T-cell (primary cell): Measurements from ENCODE around the gene LYRM1. TPM values are rescaled to one million over a fixed set of nuclear protein-coding genes. Genes with fewer than 3 reads are reported as not detected.
"Not testable (repeated sequence)": the region's sequence is repeated elsewhere in the genome, so short reads cannot be mapped to it uniquely, and the experiment has no call there.

Source experiments
- ATAC-seq, 4 experiments: fragments of 200-7000 bp in 3 of 4; fragments of 150-1000 bp in 1 of 4; cut with Tn5 transposase; replicated peaks in 1 of 4; 1 replicate in 3 of 4; 2 replicates in 1 of 4; pipeline ENCODE4 v1.10.0; 2021; ENCODE audit warnings: moderate library complexity in 3 of 4, mild to moderate bottlenecking in 2 of 4, moderate number of reproducible peaks in 1 of 4
- CTCF ChIA-PET, 2 donors: fragments of 300-600 bp; sonication (Branson Sonifier 250); formaldehyde crosslinking; loops; one replicate each; lab custom pipeline; 2022; ENCODE audit warnings: antibody characterized with exemption in 2 of 2; lab: Charles Lee
- POLR2A ChIA-PET, 2 donors: fragments of 300-600 bp; sonication (Branson Sonifier 250); formaldehyde crosslinking; loops; one replicate each; lab custom pipeline; 2022; ENCODE audit warnings: antibody characterized with exemption in 2 of 2; lab: Charles Lee
- DNase-seq, 35 experiments: peaks; one replicate each; pipeline versions ENCODE4 v3.0.0 to v3.0.0-alpha.2; 2013 to 2023
- H3K27ac ChIP-seq: one replicate; pipeline ENCODE4 v1.5.1; 2013; ENCODE audit warnings: low read length
- H3K27me3 ChIP-seq, 2 experiments: replicated peaks in 1 of 2; 1 replicate in 1 of 2; 2 replicates in 1 of 2; pipeline versions ENCODE4 v1.6.1 to v1.7.0; 2013; ENCODE audit warnings: low read length in 1 of 2, mixed read lengths in 1 of 2; ENCODE audit not compliant: control insufficient read depth in 2 of 2, insufficient read depth in 2 of 2; ENCODE audit errors: extremely low read depth in 1 of 2
- H3K36me3 ChIP-seq, 2 donors: 1 replicate in 1 of 2; 2 replicates in 1 of 2; pipeline versions ENCODE4 v1.6.1 to v1.7.0; 2013; ENCODE audit warnings: low read length in 1 of 2; ENCODE audit not compliant: control insufficient read depth in 2 of 2, insufficient read depth in 1 of 2; ENCODE audit errors: extremely low read depth in 1 of 2
- H3K4me1 ChIP-seq, 2 experiments: 1 replicate in 1 of 2; 2 replicates in 1 of 2; pipeline versions ENCODE4 v1.6.1 to v1.7.0; 2013; ENCODE audit warnings: low read length in 2 of 2, mixed read lengths in 1 of 2; ENCODE audit not compliant: insufficient read depth in 2 of 2, control insufficient read depth in 1 of 2; ENCODE audit errors: extremely low read depth in 1 of 2
- H3K4me3 ChIP-seq, 2 donors: 1 replicate in 1 of 2; 2 replicates in 1 of 2; pipeline versions ENCODE4 v1.5.1 to v1.7.0; 2013; ENCODE audit warnings: mild to moderate bottlenecking in 2 of 2, low read length in 1 of 2, moderate library complexity in 1 of 2; ENCODE audit not compliant: control insufficient read depth in 1 of 2; ENCODE audit errors: extremely low read depth in 1 of 2
- H3K9me3 ChIP-seq: 2 replicates; pipeline ENCODE4 v1.7.0; 2013
- H3K27ac Mint-ChIP-seq, 2 donors: one replicate each; pipeline ENCODE4 v1.8.0; 2020 to 2021; ENCODE audit warnings: mild to moderate bottlenecking in 2 of 2, mixed read lengths in 2 of 2
- H3K27me3 Mint-ChIP-seq, 2 donors: one replicate each; pipeline ENCODE4 v1.8.0; 2021 to 2022; ENCODE audit warnings: mixed read lengths in 2 of 2
- H3K36me3 Mint-ChIP-seq: one replicate; pipeline ENCODE4 v1.8.0; 2021; ENCODE audit warnings: mixed read lengths
- H3K4me1 Mint-ChIP-seq, 3 donors: one replicate each; pipeline ENCODE4 v1.8.0; 2020 to 2022; ENCODE audit warnings: mixed read lengths in 3 of 3, mild to moderate bottlenecking in 1 of 3
- H3K4me3 Mint-ChIP-seq, 3 donors: one replicate each; pipeline ENCODE4 v1.8.0; 2020 to 2022; ENCODE audit warnings: mild to moderate bottlenecking in 3 of 3, mixed read lengths in 3 of 3, moderate library complexity in 3 of 3
- H3K9me3 Mint-ChIP-seq, 3 donors: one replicate each; pipeline ENCODE4 v1.8.0; 2020 to 2022; ENCODE audit warnings: mixed read lengths in 3 of 3
- WGBS: methylation state at CpG from one replicate; pipeline ENCODE4 v1.1.5; 2013; ENCODE audit warnings: missing lambda C conversion rate; ENCODE audit not compliant: insufficient coverage; 5-methylcytosine and 5-hydroxymethylcytosine counted together
- total RNA-seq, 35 experiments: library from RNA in 6 of 35; stranded (reverse) in 6 of 35; fragments of 120-200 nt in 1 of 35; gene quantifications; one replicate each; pipeline versions ENCODE4 v1.2.1 to v1.2.4 and lab custom pipeline; 2013 to 2026

The LYRM1 gene
- total RNA-seq, 5 donors from 2014 or later (not counting 1 experiment from before 2014, with no cell fraction given), result 16.2 to 23.6 (median 19.6) TPM

- H3K27ac Mint-ChIP-seq, H3K27me3 Mint-ChIP-seq, DNase-seq, H3K4me1 ChIP-seq, ATAC-seq, H3K4me3 Mint-ChIP-seq, H3K4me1 Mint-ChIP-seq, POLR2A ChIA-PET, H3K36me3 ChIP-seq, H3K9me3 Mint-ChIP-seq, H3K9me3 ChIP-seq, H3K4me3 ChIP-seq, H3K27me3 ChIP-seq, H3K27ac ChIP-seq: not testable (repeated sequence)
- CTCF ChIA-PET, result interaction anchor here in 1 of 2 donors (0.7 kb wide), 1 partner anchor 314 kb away, joined by 5 read pairs; no protein-coding TSS in a partner anchor
- WGBS, result 87% methylated on average over 6 of the region's 10 CpGs
- H3K36me3 Mint-ChIP-seq, result peaks cover 17% of the 10 kb centered on the region
Measured at GRCh38 chr16:20929676-20930364, 29.2 kb downstream of the LYRM1 start.

GRCh38 chr16:20930365-20930690 lies 29.8 kb downstream of the LYRM1 start:
- Mint-ChIP-seq H3K27ac (no peak overlapping the region), H3K36me3 (peaks cover 15% of the 10 kb centered on the region), H3K9me3 (no peaks in the 10 kb centered on the region), H3K4me3 (no peak overlapping the region), H3K4me1 (no peaks in the 10 kb centered on the region), H3K27me3 (no peaks in the 10 kb centered on the region)
- POLR2A ChIA-PET, result no interaction called here
- Histone ChIP-seq H3K27me3 (no peaks in the 10 kb centered on the region), H3K4me3 (no peak overlapping the region), H3K4me1 (no peaks in the 10 kb centered on the region), H3K27ac (no peak overlapping the region), H3K9me3 (no peaks in the 10 kb centered on the region), H3K36me3 (peaks cover 0 to 5% of the 10 kb centered on the region in 2 donors)
- CTCF ChIA-PET, result interaction anchor here in 1 of 2 donors (0.7 kb wide), 1 partner anchor 314 kb away, joined by 5 read pairs; no protein-coding TSS in a partner anchor
- ATAC-seq (no peak), DNase-seq (no peak)
- 33% methylated on average over 1 of the region's 1 CpG for WGBS

GRCh38 chr16:20931066-20931600 lies 30.6 kb downstream of the LYRM1 start:
- Histone ChIP-seq H3K4me1 (no peaks in the 10 kb centered on the region), H3K4me3 (no peak overlapping the region), H3K36me3 (no peaks in the 10 kb centered on the region), H3K27ac (no peak overlapping the region), H3K27me3 (no peaks in the 10 kb centered on the region), H3K9me3 (no peaks in the 10 kb centered on the region)
- H3K27ac Mint-ChIP-seq, result no peak overlapping the region
- H3K27me3 Mint-ChIP-seq, result no peaks in the 10 kb centered on the region
- POLR2A ChIA-PET, result no interaction called here
- DNase-seq, result no peak
- peaks cover 10% of the 10 kb centered on the region for H3K36me3 Mint-ChIP-seq
- no peak for ATAC-seq
- no peak overlapping the region for H3K4me3 Mint-ChIP-seq
- H3K4me1 Mint-ChIP-seq, result no peaks in the 10 kb centered on the region
- CTCF ChIA-PET, result no interaction called here
- H3K9me3 Mint-ChIP-seq, result no peaks in the 10 kb centered on the region
- 100% methylated on average over 2 of the region's 5 CpGs for WGBS

- no peaks in the 10 kb centered on the region for H3K4me1 ChIP-seq
- H3K27ac ChIP-seq, result no peak overlapping the region
- POLR2A ChIA-PET, result no interaction called here
- H3K36me3 Mint-ChIP-seq, result no peaks in the 10 kb centered on the region
- H3K4me1 Mint-ChIP-seq, result no peaks in the 10 kb centered on the region
- DNase-seq (no peak), ATAC-seq (no peak)
- H3K4me3 ChIP-seq, result no peak overlapping the region
- no peak overlapping the region for H3K4me3 Mint-ChIP-seq
- CTCF ChIA-PET, result no interaction called here
- no peak overlapping the region for H3K27ac Mint-ChIP-seq
- no peaks in the 10 kb centered on the region for H3K27me3 Mint-ChIP-seq
- H3K27me3 ChIP-seq, result peaks cover 0 to 6% of the 10 kb centered on the region in 2 experiments
- no peaks in the 10 kb centered on the region for H3K36me3 ChIP-seq
- H3K9me3 ChIP-seq, result no peaks in the 10 kb centered on the region
- H3K9me3 Mint-ChIP-seq, result no peaks in the 10 kb centered on the region
Measured at GRCh38 chr16:20933589-20933988, 33.0 kb downstream of the LYRM1 start.

- DNase-seq (no peak), ATAC-seq (no peak)
- Mint-ChIP-seq H3K9me3 (no peaks in the 10 kb centered on the region), H3K27ac (no peak overlapping the region), H3K36me3 (no peaks in the 10 kb centered on the region), H3K27me3 (no peaks in the 10 kb centered on the region), H3K4me3 (no peak overlapping the region), H3K4me1 (peaks cover 5 to 8% (median 6%) of the 10 kb centered on the region in 3 donors)
- ChIA-PET CTCF (no interaction called here), POLR2A (no interaction called here)
- Histone ChIP-seq H3K36me3 (no peaks in the 10 kb centered on the region), H3K27ac (no peak overlapping the region), H3K4me1 (no peaks in the 10 kb centered on the region), H3K27me3 (peaks cover 0 to 6% of the 10 kb centered on the region in 2 experiments), H3K9me3 (no peaks in the 10 kb centered on the region), H3K4me3 (no peak overlapping the region)
- 92% methylated on average over 4 of the region's 6 CpGs for WGBS
Measured at GRCh38 chr16:20937736-20938135, 37.2 kb downstream of the LYRM1 start.

- POLR2A ChIA-PET, result no interaction called here
- DNase-seq, result no peak
- Histone ChIP-seq H3K9me3 (no peaks in the 10 kb centered on the region), H3K4me1 (no peaks in the 10 kb centered on the region), H3K4me3 (no peak overlapping the region), H3K36me3 (no peaks in the 10 kb centered on the region), H3K27ac (no peak overlapping the region), H3K27me3 (peaks cover 0 to 6% of the 10 kb centered on the region in 2 experiments)
- Mint-ChIP-seq H3K27ac (no peak overlapping the region), H3K36me3 (no peaks in the 10 kb centered on the region), H3K27me3 (no peaks in the 10 kb centered on the region), H3K4me3 (no peak overlapping the region), H3K4me1 (peaks cover 5 to 9% (median 8%) of the 10 kb centered on the region in 3 donors), H3K9me3 (no peaks in the 10 kb centered on the region)
- ATAC-seq, result no peak
- CTCF ChIA-PET, result interaction anchor here in 1 of 2 donors (0.6 kb wide), 1 partner anchor 13 kb away, joined by 12 read pairs; no protein-coding TSS in a partner anchor
- no CpG with 5 or more reads among the region's 2 CpGs for WGBS
Measured at GRCh38 chr16:20938426-20938825, 37.9 kb downstream of the LYRM1 start.
